Activated CD4-positive, alpha-beta T cell treated with anti-CD3 and anti-CD28 coated beads, Interleukin-2, amount 10 ng/mL, durations not matched to agents 7 days and 5 days (primary cell): Measurements from ENCODE around the gene SHF. TPM values are rescaled to one million over a fixed set of nuclear protein-coding genes. Genes with fewer than 3 reads are reported as not detected.

Source experiments
- CTCF ChIA-PET: fragments of 350-600 bp; sonication (Branson Sonifier 250); formaldehyde crosslinking; loops from one replicate; lab custom pipeline; 2021; ENCODE audit warnings: antibody characterized with exemption; lab: Charles Lee
- POLR2A ChIA-PET: fragments of 350-600 bp; sonication (Branson Sonifier 250); formaldehyde crosslinking; loops from one replicate; lab custom pipeline; 2021; ENCODE audit warnings: antibody characterized with exemption; lab: Charles Lee
- DNase-seq: peaks from one replicate; pipeline ENCODE4 v3.0.0-alpha.2; 2020
- H3K27ac Mint-ChIP-seq: one replicate; pipeline ENCODE4 v1.8.0; 2021; ENCODE audit warnings: mild to moderate bottlenecking, moderate library complexity, mixed read lengths
- H3K27me3 Mint-ChIP-seq: one replicate; pipeline ENCODE4 v1.8.0; 2021; ENCODE audit warnings: mixed read lengths
- H3K36me3 Mint-ChIP-seq: one replicate; pipeline ENCODE4 v1.8.0; 2021; ENCODE audit warnings: low read depth, mixed read lengths
- H3K4me1 Mint-ChIP-seq: one replicate; pipeline ENCODE4 v1.8.0; 2021; ENCODE audit warnings: mixed read lengths
- H3K4me3 Mint-ChIP-seq: one replicate; pipeline ENCODE4 v1.8.0; 2021; ENCODE audit warnings: mild to moderate bottlenecking, moderate library complexity, mixed read lengths
- H3K9me3 Mint-ChIP-seq: one replicate; pipeline ENCODE4 v1.8.0; 2021; ENCODE audit warnings: mixed read lengths
- total RNA-seq, 2 experiments: library from RNA; stranded (reverse); gene quantifications; one replicate each; pipeline ENCODE4 v1.2.3, GENCODE V29; 2021

SHF gene
- total RNA-seq, 2 experiments from 2014 or later, result 0.79 to 0.92 TPM

DNA sequence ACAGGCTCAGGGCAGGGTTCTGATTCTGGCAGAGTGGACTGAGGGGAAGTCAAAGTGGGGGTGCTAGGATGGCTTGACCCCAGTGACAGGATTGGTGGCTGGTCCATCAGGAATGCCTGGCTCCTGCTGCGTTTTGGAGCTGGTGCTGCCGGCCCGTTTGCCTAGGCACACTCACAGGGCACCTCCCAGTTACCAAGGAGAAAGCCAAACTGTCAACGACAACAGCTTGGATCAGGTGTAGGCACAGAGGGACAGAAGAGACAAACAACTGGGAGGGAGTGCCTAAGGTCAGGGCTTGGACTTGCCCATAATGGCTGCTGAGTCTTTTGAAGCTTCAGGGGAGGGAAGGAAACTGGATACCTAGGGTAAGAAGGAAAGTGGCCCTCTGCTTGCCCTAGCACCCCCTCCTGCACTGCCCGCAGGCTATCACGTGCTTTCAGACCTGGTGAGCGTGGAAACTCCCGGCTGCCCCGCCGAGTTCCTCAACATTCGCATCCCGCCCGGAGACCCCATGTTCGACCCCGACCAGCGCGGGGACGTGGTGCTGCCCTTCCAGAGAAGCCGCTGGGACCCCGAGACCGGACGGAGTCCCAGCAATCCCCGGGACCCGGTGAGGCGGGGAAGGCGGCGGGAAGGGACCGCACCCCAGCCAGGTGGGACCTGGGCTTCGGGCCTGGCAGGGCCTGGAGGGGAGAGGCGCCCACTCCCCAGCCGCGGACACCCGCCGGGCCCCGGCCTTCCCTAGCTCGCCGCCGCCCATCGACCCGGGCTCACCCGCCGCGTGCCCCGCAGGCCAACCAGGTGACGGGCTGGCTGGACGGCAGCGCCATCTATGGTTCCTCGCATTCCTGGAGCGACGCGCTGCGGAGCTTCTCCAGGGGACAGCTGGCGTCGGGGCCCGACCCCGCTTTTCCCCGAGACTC, 52.8 kb downstream of the SHF start:
- no peak for DNase-seq
- no peak overlapping the region for H3K4me3 Mint-ChIP-seq
- H3K27me3 Mint-ChIP-seq, result peaks cover 57% of the 10 kb centered on the region
- ChIA-PET POLR2A (no interaction called here), CTCF (interaction anchor here (0.9 to 1.6 kb wide), 3 partner anchors 9 to 30 kb away, joined by 3 to 4 read pairs (median 3); no protein-coding TSS in a partner anchor)
- H3K36me3 Mint-ChIP-seq, result no peaks in the 10 kb centered on the region
- H3K9me3 Mint-ChIP-seq, result no peaks in the 10 kb centered on the region
- peaks cover 13% of the 10 kb centered on the region for H3K4me1 Mint-ChIP-seq
- no peak overlapping the region for H3K27ac Mint-ChIP-seq

GRCh38 chr15:45134046-45134445, 53.7 kb downstream of the SHF start:
- ChIA-PET CTCF (no interaction called here), POLR2A (no interaction called here)
- peaks cover 61% of the 10 kb centered on the region for H3K27me3 Mint-ChIP-seq
- DNase-seq, result no peak
- H3K4me1 Mint-ChIP-seq, result peaks cover 13% of the 10 kb centered on the region
- H3K36me3 Mint-ChIP-seq, result no peaks in the 10 kb centered on the region
- H3K27ac Mint-ChIP-seq, result no peak overlapping the region
- H3K9me3 Mint-ChIP-seq, result no peaks in the 10 kb centered on the region
- no peak overlapping the region for H3K4me3 Mint-ChIP-seq

DNA sequence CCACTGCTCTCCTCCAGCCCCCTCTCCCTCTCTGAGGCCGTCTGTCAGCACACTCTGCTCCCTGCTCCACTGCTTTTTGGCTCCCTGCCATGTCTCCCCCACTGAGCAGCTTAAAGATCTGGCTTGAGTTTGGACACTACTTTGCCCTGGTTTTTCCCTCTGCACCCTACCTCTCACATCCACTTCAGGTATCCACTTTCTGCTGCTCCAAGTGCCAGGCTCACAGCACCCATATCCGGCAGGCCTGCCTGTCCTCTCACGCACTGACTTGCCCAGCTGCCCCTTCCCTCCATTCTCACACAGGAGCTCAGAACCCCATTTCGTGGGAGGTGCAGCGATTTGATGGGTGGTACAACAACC, 54.2 kb downstream of the SHF start:
- Mint-ChIP-seq H3K4me3 (no peak overlapping the region), H3K4me1 (peaks cover 16% of the 10 kb centered on the region), H3K27ac (no peak overlapping the region), H3K27me3 (peaks cover 66% of the 10 kb centered on the region), H3K9me3 (no peaks in the 10 kb centered on the region), H3K36me3 (no peaks in the 10 kb centered on the region)
- DNase-seq, result no peak
- POLR2A ChIA-PET, result no interaction called here
- CTCF ChIA-PET, result interaction anchor here (1.3 kb wide), 1 partner anchor 66 kb away, joined by 3 read pairs; no protein-coding TSS in a partner anchor

DNA sequence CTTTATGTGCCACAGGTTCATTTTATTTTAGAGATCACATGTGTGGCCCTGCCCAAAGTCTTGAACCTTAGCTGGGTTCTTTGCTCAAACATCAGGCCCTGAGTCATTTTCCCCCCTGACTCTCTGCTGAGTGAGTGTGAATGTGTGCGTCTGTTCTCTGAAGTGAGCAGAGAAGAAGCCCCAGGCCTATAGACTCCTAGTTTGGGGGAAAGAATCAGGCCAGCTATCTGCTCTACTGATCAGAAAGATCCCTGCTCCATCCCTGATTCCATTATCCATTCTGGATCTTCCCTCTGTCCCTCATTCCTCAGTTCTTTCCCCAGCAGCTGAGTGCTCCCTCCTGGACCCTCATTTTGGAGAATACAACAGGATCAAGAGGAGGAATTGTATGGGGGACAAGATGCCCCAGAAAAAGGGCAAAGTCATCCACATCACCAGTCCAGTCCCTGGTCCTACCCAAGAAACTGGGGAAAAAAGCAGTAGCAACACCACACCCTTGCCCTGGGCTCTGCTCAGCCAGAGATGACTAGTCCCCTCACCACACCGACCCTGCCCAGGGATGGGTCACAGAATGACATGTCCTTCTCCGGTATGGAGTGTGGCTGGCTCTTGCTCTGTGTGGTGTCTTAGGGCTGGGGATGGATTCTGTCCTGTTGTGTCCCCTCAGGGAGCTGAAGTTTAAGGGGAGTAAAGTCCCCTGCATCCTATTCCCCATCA, 54.8 kb downstream of the SHF start:
- CTCF ChIA-PET, result interaction anchor here (1.3 kb wide), 1 partner anchor 67 kb away, joined by 3 read pairs; no protein-coding TSS in a partner anchor
- Mint-ChIP-seq H3K4me1 (peaks cover 18% of the 10 kb centered on the region), H3K27me3 (peaks cover 71% of the 10 kb centered on the region)

DNA sequence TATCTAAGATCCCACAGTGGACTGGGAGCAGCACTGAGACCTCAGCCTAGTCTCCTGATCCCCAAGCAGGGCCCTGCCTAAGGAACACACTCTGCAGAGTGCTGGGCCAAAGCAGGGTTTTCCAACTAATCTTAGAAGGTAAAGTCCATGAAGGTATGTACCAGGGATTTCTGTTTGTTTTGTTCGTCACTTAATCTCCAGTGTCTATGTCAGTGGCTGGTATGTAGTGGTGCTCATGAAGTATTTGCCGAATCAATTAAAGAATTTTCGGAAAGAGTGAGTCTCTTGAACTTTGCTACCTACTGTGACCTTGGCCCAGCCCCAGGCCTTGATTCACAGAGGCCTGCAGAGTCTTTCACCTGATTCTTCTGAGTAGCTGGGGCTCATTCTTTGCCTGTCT, 56.3 kb downstream of the SHF start:
- no peaks in the 10 kb centered on the region for H3K36me3 Mint-ChIP-seq
- POLR2A ChIA-PET, result no interaction called here
- H3K4me1 Mint-ChIP-seq, result peaks cover 17% of the 10 kb centered on the region
- DNase-seq, result no peak
- no peak overlapping the region for H3K4me3 Mint-ChIP-seq
- no peak overlapping the region for H3K27ac Mint-ChIP-seq
- peaks cover 77% of the 10 kb centered on the region for H3K27me3 Mint-ChIP-seq
- no peaks in the 10 kb centered on the region for H3K9me3 Mint-ChIP-seq
- CTCF ChIA-PET, result interaction anchor here (0.6 to 2.7 kb wide), 4 partner anchors 13 to 1623 kb away, joined by 3 to 18 read pairs (median 3); no protein-coding TSS in a partner anchor

More for the DNA sequence above, 54.8 kb downstream of the SHF start:
- no peak overlapping the region for H3K27ac Mint-ChIP-seq
- H3K36me3 Mint-ChIP-seq, result no peaks in the 10 kb centered on the region
- H3K9me3 Mint-ChIP-seq, result no peaks in the 10 kb centered on the region
- POLR2A ChIA-PET, result no interaction called here
- H3K4me3 Mint-ChIP-seq, result no peak overlapping the region
- DNase-seq, result no peak

- H3K36me3 Mint-ChIP-seq, result no peaks in the 10 kb centered on the region
- H3K27ac Mint-ChIP-seq, result no peak overlapping the region
- H3K9me3 Mint-ChIP-seq, result no peaks in the 10 kb centered on the region
Observed at GRCh38 chr15:45130291-45131000, 57.3 kb downstream of the SHF start.

GRCh38 chr15:45129651-45130129, 58.1 kb downstream of the SHF start, which contains the start of the genes DUOX1 and DUOXA1:
DUOX1 (plus strand) TSS chr15:45129994; CDS start chr15:45131967, 1,973 bp downstream.
DUOXA1 (minus strand) TSS chr15:45129879; CDS start chr15:45123014, 6,865 bp downstream.
- H3K36me3 Mint-ChIP-seq, result no peaks in the 10 kb centered on the region
- H3K27me3 Mint-ChIP-seq, result peaks cover 85% of the 10 kb centered on the region
- no peak within 1 kb of the TSS for H3K4me3 Mint-ChIP-seq
- DNase-seq, result peak; percentile 30
- POLR2A ChIA-PET, result no interaction called here
- H3K4me1 Mint-ChIP-seq, result peaks cover 9% of the 10 kb centered on the region
- H3K27ac Mint-ChIP-seq, result no peak within 1 kb of the TSS
- H3K9me3 Mint-ChIP-seq, result no peaks in the 10 kb centered on the region
- CTCF ChIA-PET, result interaction anchor here (2.7 kb wide), 1 partner anchor 12 kb away, joined by 18 read pairs; no protein-coding TSS in a partner anchor

More at GRCh38 chr15:45130291-45131000, 57.3 kb downstream of the SHF start:
- H3K4me1 Mint-ChIP-seq, result peaks cover 12% of the 10 kb centered on the region
- DNase-seq, result no peak
- POLR2A ChIA-PET, result no interaction called here
- H3K27me3 Mint-ChIP-seq, result peaks cover 81% of the 10 kb centered on the region
- CTCF ChIA-PET, result interaction anchor here (1.1 to 2.7 kb wide), 2 partner anchors 12 to 277 kb away, joined by 4 to 18 read pairs; no protein-coding TSS in a partner anchor
- H3K4me3 Mint-ChIP-seq, result no peak overlapping the region

GRCh38 chr15:45128971-45129639, 58.7 kb downstream of the SHF start:
- no peaks in the 10 kb centered on the region for H3K9me3 Mint-ChIP-seq
- H3K27me3 Mint-ChIP-seq, result peaks cover 83% of the 10 kb centered on the region
- POLR2A ChIA-PET, result no interaction called here
- H3K4me3 Mint-ChIP-seq, result no peak overlapping the region
- DNase-seq, result no peak
- no peak overlapping the region for H3K27ac Mint-ChIP-seq
- H3K4me1 Mint-ChIP-seq, result peaks cover 7% of the 10 kb centered on the region
- CTCF ChIA-PET, result interaction anchor here (1.2 kb wide), 1 partner anchor 11 kb away, joined by 3 read pairs; no protein-coding TSS in a partner anchor
- H3K36me3 Mint-ChIP-seq, result no peaks in the 10 kb centered on the region

DNA sequence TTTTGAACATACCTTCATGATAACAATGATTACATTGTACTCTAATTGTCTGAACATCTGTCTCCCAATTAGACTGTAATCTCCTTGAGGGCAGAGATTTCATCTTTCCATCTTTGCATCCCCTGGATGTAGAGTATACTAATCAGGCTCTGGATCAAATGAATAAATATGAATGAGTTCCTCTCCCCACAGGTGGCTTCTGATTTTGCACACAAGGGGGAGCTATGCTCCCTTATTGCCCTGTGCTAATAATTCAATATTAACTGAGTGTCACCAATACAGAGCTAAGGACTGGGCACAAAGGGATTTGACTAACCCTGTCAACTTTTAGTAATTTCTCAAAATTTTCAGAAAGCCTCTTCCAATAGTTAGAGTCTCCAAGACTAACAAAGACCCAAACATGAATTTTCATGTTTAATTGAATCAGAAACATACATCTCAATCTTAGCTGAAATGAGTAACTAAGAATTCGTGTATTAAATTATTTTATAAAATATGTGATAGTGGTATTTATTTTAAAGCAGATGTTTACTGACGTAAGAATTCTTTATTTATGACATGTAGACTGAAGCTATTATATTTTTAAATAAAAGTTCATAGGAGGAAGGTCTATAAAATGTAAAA, 61.1 kb downstream of the SHF start:
- H3K4me1 Mint-ChIP-seq, result peaks cover 7% of the 10 kb centered on the region
- no peak overlapping the region for H3K4me3 Mint-ChIP-seq
- CTCF ChIA-PET, result interaction anchor here (1.1 to 1.8 kb wide), 3 partner anchors 9 to 17 kb away, joined by 3 to 9 read pairs (median 3); no protein-coding TSS in a partner anchor
- DNase-seq, result peak; percentile 45
- H3K36me3 Mint-ChIP-seq, result no peaks in the 10 kb centered on the region
- POLR2A ChIA-PET, result no interaction called here
- H3K9me3 Mint-ChIP-seq, result no peaks in the 10 kb centered on the region
- H3K27me3 Mint-ChIP-seq, result peaks cover 72% of the 10 kb centered on the region
- no peak overlapping the region for H3K27ac Mint-ChIP-seq

DNA sequence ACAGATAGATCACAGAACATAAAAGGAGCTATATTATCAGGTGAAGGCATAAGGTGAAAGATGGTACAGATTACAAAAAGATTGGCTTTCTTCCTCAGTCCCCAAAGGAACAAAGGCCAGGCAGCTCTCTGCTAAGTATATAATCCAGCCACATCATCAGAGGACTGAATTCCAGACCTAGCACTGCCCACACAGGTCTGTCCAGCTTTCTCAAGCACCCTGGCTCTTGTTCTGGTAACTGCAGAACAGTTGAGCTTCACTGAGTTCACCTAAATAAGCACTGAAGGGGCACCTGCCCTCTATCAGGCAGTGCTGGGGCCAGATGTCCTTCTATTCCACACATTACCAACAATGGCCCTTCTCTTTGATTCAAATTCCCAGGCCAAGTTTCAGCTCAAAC, 64.4 kb downstream of the SHF start:
- POLR2A ChIA-PET, result no interaction called here

GRCh38 chr15:45122719-45123118, 65.0 kb downstream of the SHF start:
- H3K36me3 Mint-ChIP-seq, result no peaks in the 10 kb centered on the region

More for the DNA sequence above, 64.4 kb downstream of the SHF start:
- no peak for DNase-seq
- Mint-ChIP-seq H3K27me3 (peaks cover 52% of the 10 kb centered on the region), H3K4me3 (no peak overlapping the region), H3K36me3 (no peaks in the 10 kb centered on the region), H3K4me1 (peaks cover under 1% of the 10 kb centered on the region), H3K27ac (no peak overlapping the region), H3K9me3 (no peaks in the 10 kb centered on the region)
- CTCF ChIA-PET, result no interaction called here

More at GRCh38 chr15:45122719-45123118, 65.0 kb downstream of the SHF start:
- H3K4me1 Mint-ChIP-seq, result peaks cover 5% of the 10 kb centered on the region
- no peak overlapping the region for H3K4me3 Mint-ChIP-seq
- H3K27ac Mint-ChIP-seq, result no peak overlapping the region
- H3K9me3 Mint-ChIP-seq, result no peaks in the 10 kb centered on the region
- ChIA-PET POLR2A (no interaction called here), CTCF (no interaction called here)
- H3K27me3 Mint-ChIP-seq, result peaks cover 51% of the 10 kb centered on the region
- no peak for DNase-seq
